PFSK-1 (cell line): ENCODE results near the gene SLC6A7.

ENCODE experiments used
- FOXP2 ChIP-seq: optimal IDR thresholded peaks from 2 replicates; pipeline ENCODE3; 2011; ENCODE audit warnings: borderline replicate concordance, control low read depth, inconsistent platforms; ENCODE audit not compliant: insufficient read depth; ENCODE audit errors: extremely low read length, extremely low read depth
- POLR2AphosphoS5 ChIP-seq: IDR thresholded peaks from 2 replicates; pipeline ENCODE4 v1.6.1; 2012; ENCODE audit warnings: low read depth, mild to moderate bottlenecking, control low read depth, low read length, moderate library complexity
- SIN3A ChIP-seq: IDR thresholded peaks from 2 replicates; pipeline ENCODE4 v1.6.1; 2012; ENCODE audit warnings: mild to moderate bottlenecking, low read length, moderate library complexity, borderline replicate concordance; ENCODE audit not compliant: insufficient read depth
- TAF1 ChIP-seq: IDR thresholded peaks from 2 replicates; pipeline ENCODE4 v1.6.1; 2012; ENCODE audit warnings: low read length, control low read depth, borderline replicate concordance; ENCODE audit not compliant: insufficient read depth
- TF ChIP-seq, protein P1 (sequence below), 2 experiments: IDR thresholded peaks; 2 replicates each; pipeline versions ENCODE4 v1.6.1 to v1.8.0; 2011 to 2012; ENCODE audit warnings: low read depth in 2 of 2, low read length in 2 of 2, control low read depth in 1 of 2, inconsistent platforms in 1 of 2, mild to moderate bottlenecking in 1 of 2, moderate library complexity in 1 of 2; ENCODE audit not compliant: insufficient read depth in 1 of 2

Gene SLC6A7

GRCh38 chr5:150142959-150143349 is 46.9 kb upstream of the SLC6A7 start:
- TF ChIP-seq, protein P1, sequence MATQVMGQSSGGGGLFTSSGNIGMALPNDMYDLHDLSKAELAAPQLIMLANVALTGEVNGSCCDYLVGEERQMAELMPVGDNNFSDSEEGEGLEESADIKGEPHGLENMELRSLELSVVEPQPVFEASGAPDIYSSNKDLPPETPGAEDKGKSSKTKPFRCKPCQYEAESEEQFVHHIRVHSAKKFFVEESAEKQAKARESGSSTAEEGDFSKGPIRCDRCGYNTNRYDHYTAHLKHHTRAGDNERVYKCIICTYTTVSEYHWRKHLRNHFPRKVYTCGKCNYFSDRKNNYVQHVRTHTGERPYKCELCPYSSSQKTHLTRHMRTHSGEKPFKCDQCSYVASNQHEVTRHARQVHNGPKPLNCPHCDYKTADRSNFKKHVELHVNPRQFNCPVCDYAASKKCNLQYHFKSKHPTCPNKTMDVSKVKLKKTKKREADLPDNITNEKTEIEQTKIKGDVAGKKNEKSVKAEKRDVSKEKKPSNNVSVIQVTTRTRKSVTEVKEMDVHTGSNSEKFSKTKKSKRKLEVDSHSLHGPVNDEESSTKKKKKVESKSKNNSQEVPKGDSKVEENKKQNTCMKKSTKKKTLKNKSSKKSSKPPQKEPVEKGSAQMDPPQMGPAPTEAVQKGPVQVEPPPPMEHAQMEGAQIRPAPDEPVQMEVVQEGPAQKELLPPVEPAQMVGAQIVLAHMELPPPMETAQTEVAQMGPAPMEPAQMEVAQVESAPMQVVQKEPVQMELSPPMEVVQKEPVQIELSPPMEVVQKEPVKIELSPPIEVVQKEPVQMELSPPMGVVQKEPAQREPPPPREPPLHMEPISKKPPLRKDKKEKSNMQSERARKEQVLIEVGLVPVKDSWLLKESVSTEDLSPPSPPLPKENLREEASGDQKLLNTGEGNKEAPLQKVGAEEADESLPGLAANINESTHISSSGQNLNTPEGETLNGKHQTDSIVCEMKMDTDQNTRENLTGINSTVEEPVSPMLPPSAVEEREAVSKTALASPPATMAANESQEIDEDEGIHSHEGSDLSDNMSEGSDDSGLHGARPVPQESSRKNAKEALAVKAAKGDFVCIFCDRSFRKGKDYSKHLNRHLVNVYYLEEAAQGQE (IDR thresholded peaks at IDR 0.05; ENCODE audit: insufficient read depth in 1 of 2, low read depth in 2 of 2, low read length in 2 of 2), result 0 out of 4 replicates have a peak, but pooled peaks of 1 of the 2 experiments have one; percentile 31
- TF ChIP-seq POLR2AphosphoS5 (no peak), FOXP2 (no peak), TAF1 (peak; percentile 48; the same call in 1 of the 2 replicates), SIN3A (peak; percentile 24; the same call in 1 of the 2 replicates)

DNA sequence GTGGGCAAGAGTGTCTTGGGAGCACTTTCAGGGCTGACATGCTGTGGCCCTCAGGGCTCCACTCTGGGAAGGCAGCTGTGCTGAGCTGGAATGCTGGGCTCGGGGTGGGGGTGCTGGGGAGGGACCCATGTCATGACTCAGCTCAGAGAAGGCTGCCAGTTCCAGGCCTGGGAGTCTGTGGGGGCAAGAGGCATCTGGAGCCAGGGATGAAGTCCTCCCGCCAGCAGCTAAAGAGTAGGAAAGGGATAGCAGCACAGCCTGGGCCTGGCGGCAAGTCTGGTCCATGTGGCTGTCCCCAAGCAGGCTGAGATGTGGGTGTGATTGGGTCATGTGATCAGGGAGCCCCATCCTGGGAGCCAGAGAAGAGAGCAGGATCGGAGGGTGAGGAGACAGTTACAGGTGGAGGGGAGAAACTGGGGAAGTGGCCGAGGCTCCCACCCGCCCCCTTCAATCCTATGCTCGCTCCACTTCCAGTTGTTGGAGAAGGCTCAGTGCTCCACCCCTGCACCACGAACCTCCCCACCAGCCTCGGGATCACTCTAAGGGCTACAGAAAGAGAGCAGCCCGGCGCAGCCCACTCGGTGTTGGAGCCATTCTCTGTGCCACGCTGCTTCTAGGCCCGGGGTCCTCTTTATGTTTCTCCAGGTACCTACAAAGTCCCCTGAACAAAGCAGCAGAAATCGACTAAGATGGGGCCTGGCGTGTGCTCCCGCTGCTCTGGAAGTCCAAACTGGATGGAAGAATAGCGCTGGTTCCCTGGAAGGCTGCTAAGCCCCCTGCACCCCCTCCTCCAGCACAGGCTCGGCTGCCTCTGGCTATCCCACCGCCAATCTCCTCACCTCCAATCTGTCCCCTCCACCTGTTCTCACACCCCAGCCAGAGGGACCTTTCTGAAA is 46.3 kb upstream of the SLC6A7 start:
- TF ChIP-seq FOXP2 (no peak), POLR2AphosphoS5 (no peak), SIN3A (no peak), TAF1 (no peak)
- TF ChIP-seq, protein P1 (IDR thresholded peaks at IDR 0.05; ENCODE audit: insufficient read depth in 1 of 2, low read depth in 2 of 2, low read length in 2 of 2), result no peak

GRCh38 chr5:150144246-150144801 is 45.5 kb upstream of the SLC6A7 start:
- TF ChIP-seq FOXP2 (no peak), SIN3A (no peak), TAF1 (no peak), POLR2AphosphoS5 (no peak)
- TF ChIP-seq, protein P1 (IDR thresholded peaks at IDR 0.05; ENCODE audit: insufficient read depth in 1 of 2, low read depth in 2 of 2, low read length in 2 of 2), result no peak

GRCh38 chr5:150144879-150145278 is 45.0 kb upstream of the SLC6A7 start:
- TF ChIP-seq, protein P1 (IDR thresholded peaks at IDR 0.05; ENCODE audit: insufficient read depth in 1 of 2, low read depth in 2 of 2, low read length in 2 of 2), result no peak
- TF ChIP-seq FOXP2 (no peak), TAF1 (no peak), SIN3A (no peak), POLR2AphosphoS5 (no peak)
